ENCODE results near the gene ATP10B. TPM values are rescaled to one million over a fixed set of nuclear protein-coding genes. Genes with fewer than 3 reads are reported as not detected.

The ATP10B gene, protein sequence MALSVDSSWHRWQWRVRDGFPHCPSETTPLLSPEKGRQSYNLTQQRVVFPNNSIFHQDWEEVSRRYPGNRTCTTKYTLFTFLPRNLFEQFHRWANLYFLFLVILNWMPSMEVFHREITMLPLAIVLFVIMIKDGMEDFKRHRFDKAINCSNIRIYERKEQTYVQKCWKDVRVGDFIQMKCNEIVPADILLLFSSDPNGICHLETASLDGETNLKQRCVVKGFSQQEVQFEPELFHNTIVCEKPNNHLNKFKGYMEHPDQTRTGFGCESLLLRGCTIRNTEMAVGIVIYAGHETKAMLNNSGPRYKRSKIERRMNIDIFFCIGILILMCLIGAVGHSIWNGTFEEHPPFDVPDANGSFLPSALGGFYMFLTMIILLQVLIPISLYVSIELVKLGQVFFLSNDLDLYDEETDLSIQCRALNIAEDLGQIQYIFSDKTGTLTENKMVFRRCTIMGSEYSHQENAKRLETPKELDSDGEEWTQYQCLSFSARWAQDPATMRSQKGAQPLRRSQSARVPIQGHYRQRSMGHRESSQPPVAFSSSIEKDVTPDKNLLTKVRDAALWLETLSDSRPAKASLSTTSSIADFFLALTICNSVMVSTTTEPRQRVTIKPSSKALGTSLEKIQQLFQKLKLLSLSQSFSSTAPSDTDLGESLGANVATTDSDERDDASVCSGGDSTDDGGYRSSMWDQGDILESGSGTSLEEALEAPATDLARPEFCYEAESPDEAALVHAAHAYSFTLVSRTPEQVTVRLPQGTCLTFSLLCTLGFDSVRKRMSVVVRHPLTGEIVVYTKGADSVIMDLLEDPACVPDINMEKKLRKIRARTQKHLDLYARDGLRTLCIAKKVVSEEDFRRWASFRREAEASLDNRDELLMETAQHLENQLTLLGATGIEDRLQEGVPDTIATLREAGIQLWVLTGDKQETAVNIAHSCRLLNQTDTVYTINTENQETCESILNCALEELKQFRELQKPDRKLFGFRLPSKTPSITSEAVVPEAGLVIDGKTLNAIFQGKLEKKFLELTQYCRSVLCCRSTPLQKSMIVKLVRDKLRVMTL (N-terminal part only)
- total RNA-seq (2016; rRNA removed; fragmentation: Illumina TruSeq; extraction: Trizol) (not detected in 2 replicates), polyA plus RNA-seq (2011; rRNA removed) (not detected in 2 replicates), polyA minus RNA-seq (2011; rRNA and poly(A)+ RNA removed; ENCODE audit: low replicate concordance) (not detected in 2 replicates), Bru-seq, nascent RNA (percentile 3 among the genes with signal in this experiment), BruChase-seq, experiment 1, labeled RNA remaining after a 6-hour chase (percentile 0 among the genes with signal in this experiment), BruChase-seq, experiment 2, labeled RNA remaining after a 2-hour chase (percentile 4 among the genes with signal in this experiment)
- not detected in 2 replicates for total RNA-seq (2016; cell fraction: cytosol; rRNA removed; fragmentation: Illumina TruSeq; extraction: Trizol; ENCODE audit: low read depth)
- not detected in 2 replicates for total RNA-seq (2016; cell fraction: insoluble cytoplasmic fraction; rRNA removed; fragmentation: Illumina TruSeq; extraction: Trizol)
- total RNA-seq (2016; cell fraction: membrane; rRNA removed; fragmentation: Illumina TruSeq; extraction: Trizol): not detected in 2 replicates
- not detected in 2 replicates for total RNA-seq (2016; cell fraction: nucleus; rRNA removed; fragmentation: Illumina TruSeq; extraction: Trizol)
- not detected in 2 replicates for polyA plus RNA-seq (2011; cell fraction: cytosol; rRNA removed)
- polyA plus RNA-seq (2011; cell fraction: nucleus; rRNA removed): not detected in 2 replicates
- not detected in 2 replicates for polyA plus RNA-seq (2012)
- polyA plus RNA-seq (2016; cell fraction: cytosol; fragmentation: Illumina TruSeq; extraction: Trizol; ENCODE audit: low read depth): not detected in 2 replicates
- not detected in 2 replicates for polyA plus RNA-seq (2016; cell fraction: insoluble cytoplasmic fraction; fragmentation: Illumina TruSeq; extraction: Trizol; ENCODE audit: low read depth)
- not detected in 2 replicates for polyA plus RNA-seq (2016; cell fraction: membrane; fragmentation: Illumina TruSeq; extraction: Trizol; ENCODE audit: low read depth)
- not detected in 2 replicates for polyA plus RNA-seq (2016; cell fraction: nucleus; fragmentation: Illumina TruSeq; extraction: Trizol; ENCODE audit: insufficient read depth, low read depth)
- polyA minus RNA-seq (2011; cell fraction: cytosol; rRNA and poly(A)+ RNA removed): not detected in 2 replicates
- polyA minus RNA-seq (2011; cell fraction: nucleus; rRNA and poly(A)+ RNA removed): not detected in 2 replicates
- long read RNA-seq, experiment 1: 0 reads
- long read RNA-seq, experiment 2: 0 reads

DNA sequence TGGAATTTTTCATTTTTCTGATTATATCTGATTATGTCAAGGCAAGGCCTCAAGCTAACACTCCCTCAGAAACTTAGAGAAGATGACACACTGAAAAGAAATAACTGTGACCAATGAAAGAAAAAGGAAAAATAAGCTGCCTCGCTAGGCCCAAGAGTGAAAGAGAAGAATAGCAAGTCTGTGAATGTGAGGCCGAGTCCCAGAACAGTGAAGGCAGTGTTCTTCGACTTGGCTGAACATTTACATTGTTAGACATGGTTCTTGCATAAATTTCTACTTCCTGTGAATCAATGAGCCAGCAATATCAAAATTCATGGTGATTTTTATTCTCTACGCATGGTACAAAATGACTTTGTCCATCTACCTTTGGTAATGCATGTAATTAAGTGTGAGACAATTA lies at the start of gene ATP10B:
Gene ATP10B (minus strand): TSS at position 163 of the 400 bp plus-strand sequence. CDS start 164,137 bp downstream, outside the sequence.
- CTCF ChIA-PET (ENCODE audit: low intra/inter-chr PET ratio, low total read pairs): no interaction called here
- Histone ChIP-seq H4K20me1 (ENCODE audit: insufficient read depth, low read length) (no peaks in the 10 kb centered on the region), H3K36me3 (replicated peaks in 1 of 2; ENCODE audit: control insufficient read depth in 1 of 2, insufficient read depth in 2 of 2, low read length in 2 of 2) (no peaks in the 10 kb centered on the region), H3K79me2 (ENCODE audit: insufficient read depth, low read length) (no peaks in the 10 kb centered on the region), H2AFZ (ENCODE audit: low read length) (no peak within 1 kb of the TSS), H3K9me3 (ENCODE audit: low read length) (no peaks in the 10 kb centered on the region), H3K9ac (ENCODE audit: insufficient read depth, low read depth, low read length) (no peak within 1 kb of the TSS), H3K27ac (ENCODE audit: extremely low read length, insufficient read depth, low read length) (no peak within 1 kb of the TSS), H3K4me3 (replicated peaks in 1 of 3; ENCODE audit: insufficient read depth in 1 of 3, low read depth in 2 of 3, low read length in 3 of 3) (no peak within 1 kb of the TSS), H3K4me1 (ENCODE audit: insufficient read depth, low read length) (no peaks in the 10 kb centered on the region), H3K4me2 (ENCODE audit: low read depth, low read length) (no peak within 1 kb of the TSS), H3K27me3 (ENCODE audit: control insufficient read depth in 1 of 2, insufficient read depth in 2 of 2, low read length in 2 of 2) (no peaks in the 10 kb centered on the region)
- in situ Hi-C loops (cut with HindIII; ENCODE audit: extremely low pct_ligation_motif_present, low pct_unique_long_range_greater_than_20kb): no loop called here
- intact Hi-C loops (cut with micrococcal nuclease; ENCODE audit: unreplicated experiment): no loop called here
- no TSS peak for BruUV-seq (replicated peaks)
- WGBS (ENCODE audit: low lambda C conversion rate): 19% methylated on average over 4 of the region's 4 CpGs
- no peak for DNase-seq (ENCODE audit: low spot score)
- ATAC-seq: no peak
- POLR2A ChIA-PET: no interaction called here
- FAIRE-seq: no peak
- no peak for TF ChIP-seq HMGA1 (CRISPR knock-in tag; conservative IDR thresholded peaks at IDR 0.05)
- TF ChIP-seq, protein P1, sequence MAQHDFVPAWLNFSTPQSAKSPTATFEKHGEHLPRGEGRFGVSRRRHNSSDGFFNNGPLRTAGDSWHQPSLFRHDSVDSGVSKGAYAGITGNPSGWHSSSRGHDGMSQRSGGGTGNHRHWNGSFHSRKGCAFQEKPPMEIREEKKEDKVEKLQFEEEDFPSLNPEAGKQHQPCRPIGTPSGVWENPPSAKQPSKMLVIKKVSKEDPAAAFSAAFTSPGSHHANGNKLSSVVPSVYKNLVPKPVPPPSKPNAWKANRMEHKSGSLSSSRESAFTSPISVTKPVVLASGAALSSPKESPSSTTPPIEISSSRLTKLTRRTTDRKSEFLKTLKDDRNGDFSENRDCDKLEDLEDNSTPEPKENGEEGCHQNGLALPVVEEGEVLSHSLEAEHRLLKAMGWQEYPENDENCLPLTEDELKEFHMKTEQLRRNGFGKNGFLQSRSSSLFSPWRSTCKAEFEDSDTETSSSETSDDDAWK (CRISPR knock-in tag; IDR thresholded peaks at IDR 0.05): no peak
- no peak for TF ChIP-seq TCF12 (IDR thresholded peaks at IDR 0.05)
- TF ChIP-seq TCF12 (CRISPR knock-in tag; IDR thresholded peaks at IDR 0.05): no peak
- no peak for TF ChIP-seq HOXA9 (CRISPR knock-in tag; IDR thresholded peaks at IDR 0.05; ENCODE audit: borderline replicate concordance)
- TF ChIP-seq SAFB2 (CRISPR knock-in tag; IDR thresholded peaks at IDR 0.05; ENCODE audit: borderline replicate concordance, low read depth): no peak
- TF ChIP-seq PHF8 (CRISPR knock-in tag; IDR thresholded peaks at IDR 0.05): no peak
- TF ChIP-seq MYNN (CRISPR knock-in tag; IDR thresholded peaks at IDR 0.05; ENCODE audit: low read depth): no peak
- TF ChIP-seq, protein P2, sequence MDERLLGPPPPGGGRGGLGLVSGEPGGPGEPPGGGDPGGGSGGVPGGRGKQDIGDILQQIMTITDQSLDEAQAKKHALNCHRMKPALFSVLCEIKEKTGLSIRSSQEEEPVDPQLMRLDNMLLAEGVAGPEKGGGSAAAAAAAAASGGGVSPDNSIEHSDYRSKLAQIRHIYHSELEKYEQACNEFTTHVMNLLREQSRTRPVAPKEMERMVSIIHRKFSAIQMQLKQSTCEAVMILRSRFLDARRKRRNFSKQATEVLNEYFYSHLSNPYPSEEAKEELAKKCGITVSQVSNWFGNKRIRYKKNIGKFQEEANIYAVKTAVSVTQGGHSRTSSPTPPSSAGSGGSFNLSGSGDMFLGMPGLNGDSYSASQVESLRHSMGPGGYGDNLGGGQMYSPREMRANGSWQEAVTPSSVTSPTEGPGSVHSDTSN (CRISPR knock-in tag; IDR thresholded peaks at IDR 0.05): no peak
- TF ChIP-seq NFE2 (CRISPR knock-in tag; IDR thresholded peaks at IDR 0.05): no peak
- TF ChIP-seq MED8 (CRISPR knock-in tag; IDR thresholded peaks at IDR 0.05; ENCODE audit: insufficient replicate concordance): no peak
- no peak for TF ChIP-seq CREM (IDR thresholded peaks at IDR 0.05)
- no peak for TF ChIP-seq CREM (CRISPR knock-in tag; IDR thresholded peaks at IDR 0.05)
- TF ChIP-seq TRIM24 (CRISPR knock-in tag; IDR thresholded peaks at IDR 0.05): no peak
